ENCODE data around the gene EHMT2.
A peak's percentile ranks its signal among the peaks of the same experiment; 100 is the strongest.
"Not testable (repeated sequence)": the region's sequence is repeated elsewhere in the genome, so short reads cannot be mapped to it uniquely, and the experiment has no call there.

Gene EHMT2

DNA sequence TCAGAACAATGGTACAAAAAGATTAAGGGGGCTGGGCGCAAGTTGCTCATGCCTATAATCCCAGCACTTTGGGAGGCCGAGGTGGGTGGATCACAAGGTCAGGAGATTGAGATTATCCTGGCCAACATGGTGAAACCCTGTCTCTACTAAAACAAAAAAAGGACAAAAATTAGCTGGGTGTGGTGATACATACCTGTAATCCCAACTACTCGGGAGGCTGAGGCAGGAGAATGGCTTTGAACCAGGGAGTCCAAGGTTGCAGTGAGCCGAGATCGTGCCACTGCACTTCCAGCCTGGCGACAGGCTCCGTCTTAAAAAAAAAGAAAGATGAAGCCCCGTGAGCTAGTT lies 57.7 kb downstream of the EHMT2 start:
- not testable (repeated sequence) for DNase-seq (ENCODE audit: low read depth in 1 of 2, low spot score in 1 of 2)

DNA sequence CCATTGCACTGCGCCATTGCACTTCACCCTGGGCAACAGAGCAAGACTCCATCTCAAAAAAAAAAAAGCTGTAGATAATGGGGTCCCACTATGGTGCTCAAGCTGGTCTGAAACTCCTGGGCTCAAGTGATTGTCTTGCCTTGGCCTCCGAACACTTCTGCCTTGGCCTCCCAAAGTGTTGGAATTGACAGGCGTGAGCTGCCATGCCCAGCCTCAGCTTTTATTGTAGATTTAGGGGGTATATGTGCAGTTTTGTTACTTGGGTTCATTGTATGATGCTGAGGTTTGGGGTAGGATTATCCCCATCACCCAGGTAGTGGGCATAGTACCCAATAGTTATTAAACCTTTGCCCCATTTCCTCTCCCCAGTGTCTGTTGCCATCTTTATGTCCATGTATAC lies 58.5 kb downstream of the EHMT2 start:
- DNase-seq (ENCODE audit: low read depth in 1 of 2, low spot score in 1 of 2), result no peak

DNA sequence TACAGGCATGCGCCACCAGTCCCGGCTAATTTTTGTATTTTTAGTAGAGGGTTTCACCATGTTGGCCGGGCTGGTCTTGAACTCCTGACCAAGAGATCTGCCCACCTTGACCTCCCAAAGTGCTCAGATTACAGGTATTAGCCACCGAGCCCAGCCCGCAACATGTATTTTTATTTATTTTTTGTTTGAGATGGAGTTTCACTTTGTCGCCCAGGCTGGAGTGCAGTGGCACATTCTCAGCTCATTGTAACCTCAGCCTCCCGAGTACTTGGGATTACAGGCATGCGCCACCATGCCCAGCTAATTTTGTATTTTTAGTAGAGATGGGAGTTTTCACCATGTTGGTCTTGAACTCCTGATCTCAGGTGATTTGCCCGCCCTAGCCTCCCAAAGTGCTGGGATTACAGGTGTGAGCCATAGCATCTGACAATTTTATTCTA lies 59.4 kb downstream of the EHMT2 start:
- not testable (repeated sequence) for DNase-seq (ENCODE audit: low read depth in 1 of 2, low spot score in 1 of 2)

DNA sequence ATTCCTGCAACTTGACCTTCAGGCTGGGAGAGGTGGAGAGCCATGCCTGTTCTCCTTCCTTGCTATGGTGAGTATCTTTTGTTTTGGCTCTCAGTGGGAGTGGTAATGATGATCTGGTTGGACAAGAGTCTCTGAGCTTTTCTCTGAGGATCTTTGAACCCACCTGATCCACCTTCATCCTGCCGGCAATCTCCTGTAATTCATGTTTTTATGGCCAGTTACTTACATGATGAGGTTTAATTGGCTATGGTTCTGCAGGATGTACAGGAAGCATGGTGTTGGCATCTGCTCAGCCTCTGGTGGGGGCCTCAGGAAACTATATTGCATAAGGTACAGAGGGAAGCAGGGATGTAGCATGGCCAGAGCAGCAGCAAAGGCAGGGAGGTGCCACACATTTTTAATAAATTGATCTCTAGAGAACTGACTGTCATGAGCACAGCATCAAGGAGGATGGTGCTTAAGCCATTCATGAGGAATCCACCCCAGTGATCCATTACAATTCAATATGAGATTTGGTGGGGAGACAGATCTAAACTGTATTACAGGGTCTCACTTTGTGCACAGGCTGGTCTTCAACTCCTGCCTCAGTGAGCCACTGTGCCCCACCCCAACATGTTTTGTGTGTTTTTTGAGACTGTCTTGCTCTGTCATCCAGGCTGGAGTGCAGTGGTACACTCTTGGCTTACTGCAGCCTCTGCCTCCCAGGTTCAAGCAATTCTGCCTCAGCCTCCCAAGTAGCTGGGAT lies 60.0 kb downstream of the EHMT2 start:
- DNase-seq (ENCODE audit: low read depth in 1 of 2, low spot score in 1 of 2), result no peak

DNA sequence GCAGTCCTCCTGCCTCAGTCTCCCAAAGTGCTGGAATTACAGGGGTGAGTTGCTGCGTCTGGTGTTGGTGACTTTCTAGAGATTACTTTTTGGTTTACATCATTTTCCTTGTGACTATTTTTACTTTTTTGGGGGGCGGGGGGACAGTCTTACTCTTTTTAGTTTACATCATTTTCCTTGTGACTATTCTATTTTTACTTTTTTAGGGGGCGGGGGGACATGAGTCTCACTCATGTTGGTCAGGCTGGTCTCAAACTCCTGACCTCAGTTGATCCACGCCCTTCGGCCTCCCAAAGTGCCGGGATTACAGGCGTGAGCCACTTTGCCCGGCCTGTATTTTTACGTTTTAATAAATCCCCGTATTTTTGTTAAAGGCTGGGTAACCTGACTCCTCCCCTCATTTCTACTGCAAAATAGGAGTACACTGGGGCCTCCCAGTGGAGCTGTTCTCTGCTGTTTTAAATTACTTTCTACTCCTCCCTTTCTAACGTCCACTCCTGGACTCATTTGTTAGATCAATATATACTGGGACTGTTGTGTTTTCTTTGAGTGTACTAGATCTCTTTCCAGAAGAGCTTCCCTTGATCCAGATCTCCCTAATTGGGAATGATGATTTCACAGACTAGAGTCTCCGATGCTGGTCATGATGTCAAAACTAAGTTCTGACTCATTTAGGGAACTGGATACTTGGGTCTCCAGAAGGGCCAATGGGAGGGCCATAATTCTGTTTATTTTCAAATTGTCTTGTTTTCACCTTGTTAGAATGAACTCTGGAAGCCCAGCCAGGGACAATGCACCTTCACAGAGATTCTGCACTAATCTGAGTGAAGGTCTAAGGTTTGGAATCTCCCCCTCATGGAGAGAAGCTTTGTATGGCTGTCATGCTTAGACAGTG lies 60.8 kb downstream of the EHMT2 start:
- DNase-seq (ENCODE audit: low read depth in 1 of 2, low spot score in 1 of 2), result no peak

DNA sequence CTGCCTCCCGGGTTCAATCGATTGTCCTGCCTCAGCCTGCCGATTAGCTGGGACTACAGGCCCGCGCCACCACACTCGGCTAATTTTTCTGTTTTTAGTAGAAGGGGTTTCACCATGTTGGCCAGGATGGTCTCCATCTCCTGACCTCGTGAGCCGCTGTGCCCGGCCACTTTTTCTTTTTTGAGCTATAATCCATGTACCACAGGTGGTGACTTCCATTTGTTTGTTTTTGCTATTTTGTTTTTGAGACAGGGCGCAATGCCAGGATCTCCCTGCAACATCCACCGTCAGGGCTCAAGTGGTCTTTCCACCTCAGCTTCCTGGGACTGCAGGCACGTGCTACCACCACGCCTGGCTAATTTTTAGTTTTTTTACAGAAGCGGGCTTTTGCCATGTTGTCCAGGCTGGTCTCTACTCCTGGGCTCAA lies 61.4 kb downstream of the EHMT2 start:
- no peak for DNase-seq (ENCODE audit: low read depth in 1 of 2, low spot score in 1 of 2)

DNA sequence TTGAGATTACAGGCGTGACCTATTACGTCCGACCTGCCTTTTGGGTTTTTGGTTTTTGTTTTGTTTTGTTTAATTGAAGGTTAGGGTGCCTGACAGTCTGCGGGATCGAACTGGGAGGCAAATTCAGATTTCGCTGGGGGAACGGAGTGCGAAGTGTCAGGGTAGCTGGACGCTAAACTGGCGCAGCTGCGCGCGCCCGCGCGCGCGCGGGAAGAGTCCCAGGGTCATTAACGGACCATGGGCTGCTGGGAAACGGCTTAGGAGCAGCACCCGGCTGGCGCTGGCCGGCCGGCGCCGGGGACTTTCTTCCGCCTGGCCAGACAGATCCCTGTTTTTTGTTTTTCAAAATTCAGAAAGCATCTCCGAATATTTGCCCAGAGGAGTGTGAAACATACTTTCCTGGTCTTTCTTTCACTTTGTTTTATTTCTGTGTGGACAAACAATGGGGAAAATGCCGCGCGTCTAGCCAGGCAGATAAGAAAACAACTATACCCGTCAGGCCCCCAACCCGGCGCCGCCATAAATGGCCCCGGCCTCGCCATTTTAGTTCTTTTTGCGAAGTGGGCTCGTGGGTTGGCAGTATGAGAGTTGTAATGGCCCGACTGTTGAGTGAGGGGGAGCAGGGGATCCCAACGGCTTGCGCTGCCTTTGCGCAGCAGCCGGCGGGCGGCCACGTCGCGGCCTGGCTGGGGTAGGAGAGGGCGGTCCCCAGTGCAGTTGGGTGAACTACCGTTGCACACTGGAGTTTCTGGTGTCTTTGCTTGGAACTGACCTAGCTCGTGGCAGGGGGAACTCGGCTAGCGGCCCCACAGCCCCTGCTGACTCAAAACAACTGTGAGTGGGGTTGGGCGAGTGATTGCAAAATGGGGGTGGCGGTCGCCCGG lies 62.9 kb downstream of the EHMT2 start:
- DNase-seq (ENCODE audit: low read depth in 1 of 2, low spot score in 1 of 2), result peak; percentile 71 to 73

DNA sequence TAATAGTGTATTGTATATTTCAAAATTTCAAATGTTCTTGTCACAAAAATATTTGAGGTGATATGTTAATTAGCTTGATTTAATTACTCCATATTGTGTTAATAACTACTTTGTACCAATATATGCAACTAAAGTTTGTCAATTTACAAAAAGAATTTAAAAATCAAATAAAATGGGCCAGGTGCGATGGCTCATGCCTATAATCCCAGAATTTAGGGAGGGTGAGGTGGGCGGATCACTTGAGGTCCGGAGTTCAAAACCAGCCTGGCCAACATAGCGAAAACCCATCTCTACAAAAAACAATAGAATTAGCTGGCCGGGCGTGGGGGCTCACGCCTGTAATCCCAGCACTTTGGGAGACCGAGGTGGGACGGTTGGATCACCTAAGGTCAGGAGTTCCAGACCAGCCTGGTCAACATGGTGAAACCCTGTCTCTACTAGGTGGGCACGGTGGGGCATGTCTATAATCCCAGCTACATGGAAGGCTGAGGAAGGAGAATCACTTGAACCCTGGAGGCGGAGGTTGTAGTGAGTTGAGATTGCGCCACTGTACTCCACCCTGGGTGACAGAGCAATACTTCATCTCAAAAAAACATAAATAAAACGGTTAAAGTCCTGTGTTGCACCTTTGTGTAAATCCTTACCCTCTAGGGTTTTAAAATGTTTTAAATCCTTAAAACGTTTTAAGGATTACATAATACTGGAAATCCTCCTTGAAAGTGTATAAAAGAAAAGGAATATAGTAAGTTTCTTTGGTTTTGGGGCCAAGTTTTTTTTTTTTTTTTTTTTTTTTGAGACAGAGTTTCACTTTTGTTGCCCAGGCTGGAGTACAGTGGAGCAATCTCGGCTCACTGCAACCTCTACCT lies 65.9 kb downstream of the EHMT2 start:
- DNase-seq (ENCODE audit: low read depth in 1 of 2, low spot score in 1 of 2), result no peak

DNA sequence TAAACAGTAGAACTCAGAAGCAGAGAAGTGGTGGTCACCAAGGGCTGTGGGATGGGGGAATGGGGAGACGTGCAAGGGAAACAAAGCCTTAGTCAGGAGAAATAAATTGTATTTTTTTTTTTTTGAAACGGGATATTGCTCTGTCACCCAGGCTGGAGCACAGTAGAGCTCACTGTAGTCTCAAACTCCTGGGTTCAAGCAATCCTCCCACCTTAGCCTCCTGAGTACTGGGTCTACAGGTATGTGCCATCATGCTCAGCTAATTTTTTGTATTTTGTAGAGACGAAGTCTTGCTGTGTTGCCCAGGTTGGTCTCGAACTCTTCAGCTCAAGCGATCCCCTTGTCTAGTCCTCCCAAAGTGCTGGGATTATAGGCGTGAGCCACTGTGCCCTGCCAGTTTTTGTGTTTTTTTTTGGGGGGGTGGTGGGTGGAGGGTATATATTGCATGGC lies 66.6 kb downstream of the EHMT2 start:
- no peak for DNase-seq (ENCODE audit: low read depth in 1 of 2, low spot score in 1 of 2)

Measured in stimulated activated CD4-positive, alpha-beta T cell treated with anti-CD3 and anti-CD28 coated beads, Interleukin-15, amount 100 ng/mL, for 1 hour (primary cell).